Middle frontal gyrus (tissue), 1 donor: ENCODE measurements around the gene SMKR1.
"Not testable (repeated sequence)": the region's sequence is repeated elsewhere in the genome, so short reads cannot be mapped to it uniquely, and the experiment has no call there.

Experiments
- DNase-seq: peaks from one replicate; pipeline ENCODE4 v3.0.0-alpha.2; 2015; ENCODE audit warnings: low spot score; ENCODE audit errors: extremely low spot score

SMKR1 gene

GRCh38 chr7:129481376-129481775, 21.0 kb upstream of the SMKR1 start:
- not testable (repeated sequence) for DNase-seq

- DNase-seq = no peak
Measured at GRCh38 chr7:129482781-129483180, 19.6 kb upstream of the SMKR1 start.

DNA sequence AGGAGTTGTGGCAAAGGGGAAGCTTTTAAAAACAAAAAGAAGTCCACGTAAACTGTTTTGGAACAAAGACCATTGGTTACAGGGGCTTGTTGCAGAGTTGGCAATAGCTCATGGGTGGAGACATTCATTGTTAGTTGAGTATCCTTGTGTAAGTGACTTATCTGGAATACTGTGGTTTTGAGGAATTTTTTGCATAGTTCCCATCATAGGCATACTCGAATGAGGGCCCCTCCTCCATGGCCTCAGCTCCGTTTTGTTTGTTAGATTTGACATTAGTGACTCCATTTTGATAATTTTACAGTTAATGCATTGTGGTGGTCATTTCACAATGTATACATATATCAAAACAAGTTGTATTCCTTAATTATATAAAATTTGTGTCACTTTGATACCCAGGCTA, 12.8 kb upstream of the SMKR1 start:
- no peak for DNase-seq

DNA sequence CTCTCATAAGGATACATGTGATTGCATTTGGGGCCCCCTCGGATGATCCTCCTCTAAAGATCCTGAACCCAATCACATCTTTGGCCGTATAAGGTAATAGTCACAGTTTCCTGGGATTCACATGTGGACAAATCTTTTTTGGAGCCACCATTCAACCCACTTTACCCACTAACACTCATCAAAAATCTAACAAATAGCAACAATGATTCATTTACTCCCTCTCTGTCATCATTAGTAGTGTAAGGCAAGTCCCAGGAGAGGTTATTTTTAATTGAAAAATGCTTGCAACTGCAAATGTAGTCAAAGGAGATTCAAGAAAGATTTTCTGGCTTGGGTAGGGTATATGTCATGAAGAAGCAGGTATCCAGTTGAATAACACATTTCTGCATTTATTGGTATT, 9.9 kb upstream of the SMKR1 start:
- DNase-seq = no peak

- no peak for DNase-seq
Measured at GRCh38 chr7:129493555-129493954, 8.8 kb upstream of the SMKR1 start.

- no peak for DNase-seq
Measured at GRCh38 chr7:129494041-129494440, 8.3 kb upstream of the SMKR1 start.

DNA sequence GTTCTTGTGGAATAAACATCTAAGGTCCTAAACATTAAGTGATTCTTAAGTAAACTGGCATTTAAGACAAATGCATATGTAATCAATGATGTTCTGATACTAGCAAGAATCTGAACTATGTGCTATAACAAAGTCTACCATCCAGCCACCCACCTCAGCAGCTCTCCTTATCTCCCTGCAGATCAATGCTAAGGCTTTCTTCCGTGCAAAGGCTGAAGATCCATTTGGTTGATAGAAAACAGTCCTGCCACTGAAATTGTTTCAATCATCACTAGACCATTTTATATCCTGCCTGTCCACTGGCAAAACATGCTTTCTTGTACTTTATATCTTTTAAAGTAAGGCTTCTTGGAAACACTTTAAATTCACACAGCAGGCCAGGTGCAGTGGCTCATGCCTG, 6.3 kb upstream of the SMKR1 start:
- no peak for DNase-seq

GRCh38 chr7:129496653-129497052, 5.7 kb upstream of the SMKR1 start:
- DNase-seq = no peak

GRCh38 chr7:129497156-129497555, 5.2 kb upstream of the SMKR1 start:
- DNase-seq = no peak

- no peak for DNase-seq
Measured at GRCh38 chr7:129498021-129498420, 4.3 kb upstream of the SMKR1 start.

DNA sequence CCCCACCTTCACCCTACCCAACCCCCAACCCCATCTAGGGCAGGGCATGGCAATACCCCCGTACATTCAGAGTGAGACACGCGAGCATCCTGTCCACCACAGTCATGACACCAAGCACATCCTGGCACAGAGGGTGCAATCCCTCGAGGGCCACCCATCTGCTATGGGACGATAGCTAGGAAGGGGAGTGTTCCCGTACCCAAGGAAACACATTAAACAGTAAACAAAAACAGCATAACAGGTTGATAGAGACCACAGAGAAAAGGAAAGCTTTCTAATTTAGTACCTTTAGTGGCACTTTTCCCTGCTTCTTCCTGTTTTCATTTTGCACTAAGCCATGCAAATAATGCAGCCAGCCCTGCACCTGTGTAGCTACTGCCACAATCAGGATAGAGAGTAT, 2.3 kb upstream of the SMKR1 start:
- no peak for DNase-seq

DNA sequence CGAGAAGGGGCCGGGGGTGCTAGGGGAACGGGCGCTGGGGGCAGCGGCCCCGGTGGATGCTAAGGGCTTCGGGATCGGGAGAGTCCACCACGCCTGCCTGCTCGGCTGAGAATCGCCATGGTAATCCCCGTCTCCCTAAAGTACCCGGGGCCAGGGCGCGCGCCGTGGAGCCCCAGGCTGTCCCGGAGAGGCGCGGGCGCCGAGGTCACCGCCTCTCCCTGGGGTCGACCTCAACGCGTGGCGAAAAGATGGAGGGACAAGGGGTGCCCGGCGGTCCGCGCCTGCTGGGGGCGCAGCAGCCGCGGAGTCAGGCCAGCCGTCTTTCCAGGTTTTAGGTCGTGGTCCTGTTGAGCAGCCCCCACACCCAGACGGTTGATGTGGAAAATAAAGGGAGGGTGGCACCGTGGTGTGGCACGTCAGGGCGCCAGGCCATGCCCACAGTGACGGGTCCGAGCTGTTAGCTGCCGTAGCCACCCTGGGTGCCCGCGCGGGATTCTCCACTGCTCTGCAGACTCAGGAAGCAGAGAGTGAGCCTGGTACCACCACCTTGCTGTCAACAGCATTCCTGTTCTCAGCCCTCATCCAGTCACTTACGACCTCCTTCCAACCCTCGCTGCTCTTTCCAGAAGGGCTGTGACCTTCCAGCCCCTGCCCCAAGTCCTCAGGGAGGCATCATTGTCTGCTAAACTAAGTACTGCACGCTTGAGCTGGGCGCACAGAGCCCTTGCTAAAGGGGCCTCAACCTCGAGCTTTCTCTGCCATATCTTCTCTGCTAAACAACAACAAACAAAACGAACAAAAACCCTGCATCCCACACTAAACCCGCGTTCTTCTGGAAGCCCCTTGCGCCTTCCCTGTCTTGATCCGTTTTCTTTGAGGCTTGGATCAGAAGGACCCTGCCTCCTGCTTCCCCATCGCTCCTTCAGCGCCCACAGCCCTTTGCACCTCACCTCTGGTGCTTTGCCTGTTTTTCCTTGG, 666 bp downstream of the SMKR1 start:
- DNase-seq = no peak

- DNase-seq = no peak
Measured at GRCh38 chr7:129503725-129504124, 1.4 kb downstream of the SMKR1 start.

DNA sequence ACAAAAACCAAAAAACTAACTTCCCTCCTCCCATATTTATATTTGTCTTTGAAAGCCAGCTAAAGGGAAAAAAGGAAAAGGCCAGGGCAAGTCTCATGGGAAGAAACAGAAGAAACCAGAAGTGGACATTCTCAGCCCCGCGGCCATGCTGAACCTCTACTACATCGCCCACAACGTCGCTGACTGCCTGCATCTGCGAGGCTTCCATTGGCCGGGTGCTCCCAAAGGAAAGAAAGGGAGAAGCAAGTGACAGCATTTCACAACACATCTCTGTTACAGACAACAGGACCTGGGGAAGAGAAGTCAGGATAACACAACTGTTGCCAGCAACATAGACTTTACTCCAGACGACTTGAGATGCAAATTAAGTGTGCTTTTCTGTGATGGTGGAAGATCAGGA, 9.9 kb downstream of the SMKR1 start:
- DNase-seq = no peak

GRCh38 chr7:129513546-129513945, 11.2 kb downstream of the SMKR1 start:
- no peak for DNase-seq

GRCh38 chr7:129514683-129515082, 12.4 kb downstream of the SMKR1 start:
- no peak for DNase-seq

DNA sequence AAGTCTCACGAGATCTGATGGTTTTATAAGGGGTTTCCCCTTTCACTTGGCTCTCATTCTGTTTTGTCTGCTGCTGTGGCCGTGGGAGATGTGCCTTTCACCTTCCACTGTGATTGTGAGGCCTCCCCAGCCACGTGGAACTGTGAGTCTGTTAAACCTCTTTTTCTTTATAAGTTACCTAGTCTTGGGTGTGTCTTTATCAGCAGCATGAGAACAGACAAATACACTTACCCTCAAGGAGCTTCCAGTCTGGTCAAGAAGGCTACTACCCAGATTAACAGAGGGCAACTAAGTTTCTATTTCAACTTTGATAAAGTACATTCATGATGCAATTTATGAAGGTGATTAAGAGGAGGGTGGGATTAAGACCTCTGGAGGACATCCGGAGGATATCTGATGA, 13.1 kb downstream of the SMKR1 start:
- no peak for DNase-seq

GRCh38 chr7:129517931-129518330, 15.6 kb downstream of the SMKR1 start:
- DNase-seq = no peak

DNA sequence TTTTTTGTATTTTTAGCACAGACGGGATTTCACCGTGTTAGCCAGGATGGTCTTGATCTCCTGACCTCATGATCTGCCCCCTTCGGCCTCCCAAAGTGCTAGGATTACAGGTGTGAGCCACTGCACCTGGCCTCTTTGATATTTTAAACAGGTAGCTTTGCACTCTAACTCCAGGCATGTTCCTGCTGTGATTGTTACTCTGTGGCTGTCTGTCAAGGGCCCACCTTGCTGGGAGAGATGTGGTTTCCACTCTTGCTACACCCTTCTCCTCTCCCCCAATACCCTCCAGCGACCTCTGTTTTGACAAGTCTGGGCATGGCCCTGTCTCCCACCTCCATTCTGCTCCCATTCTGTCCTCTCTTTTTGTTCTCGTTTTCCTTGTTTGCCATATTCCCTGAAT, 17.1 kb downstream of the SMKR1 start:
- no peak for DNase-seq

DNA sequence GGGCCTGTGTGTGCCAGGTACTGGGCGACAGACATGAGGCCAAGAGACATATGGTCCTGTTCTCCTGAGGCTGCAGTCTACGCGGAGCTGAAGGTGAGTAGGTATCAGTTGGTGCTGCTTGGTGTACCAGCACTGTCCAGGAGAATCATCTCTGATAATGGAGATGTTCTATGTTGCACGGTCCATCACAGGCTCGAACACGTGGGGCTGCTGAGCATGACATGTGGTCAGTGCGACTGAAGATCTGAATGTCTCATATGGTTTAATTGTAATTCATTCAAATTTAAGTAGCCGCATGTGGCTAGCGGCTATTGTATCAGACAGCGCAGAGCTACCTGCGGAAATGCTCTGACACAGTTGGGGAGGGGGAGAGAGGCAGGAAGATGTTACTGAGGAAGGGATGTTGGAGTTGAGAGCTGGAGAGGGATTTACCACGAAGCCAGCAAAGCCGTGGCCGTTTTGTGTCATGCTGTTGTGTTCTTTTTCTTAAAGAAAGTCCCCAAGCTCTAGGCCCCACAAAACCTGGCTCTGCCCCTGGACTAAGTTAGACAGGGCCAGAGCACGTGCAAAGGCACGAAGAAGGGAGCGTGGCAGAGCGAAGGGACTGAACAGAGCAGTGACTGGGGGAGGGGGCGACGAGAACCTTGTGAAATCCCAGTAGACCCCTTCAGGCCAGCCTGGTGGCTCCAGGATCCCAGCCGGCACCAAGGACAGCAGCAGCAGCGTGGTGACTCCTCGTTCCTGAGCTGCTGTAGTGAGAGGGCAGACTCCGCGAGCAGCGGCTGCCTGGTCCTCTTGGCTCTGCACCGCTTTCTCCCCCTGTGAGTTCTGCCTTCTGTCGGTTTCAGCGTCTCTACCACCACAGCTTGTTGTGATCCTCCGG, 20.0 kb downstream of the SMKR1 start:
- DNase-seq = no peak

GRCh38 chr7:129522971-129523340, 20.6 kb downstream of the SMKR1 start:
- DNase-seq = no peak

- no peak for DNase-seq
Measured at GRCh38 chr7:129523924-129524323, 21.6 kb downstream of the SMKR1 start.
